GM23248 (cell line): Measurements from ENCODE around the gene EMP3. TPM values are rescaled to one million over a fixed set of nuclear protein-coding genes. Genes with fewer than 3 reads are reported as not detected.
"Not testable (repeated sequence)": the region's sequence is repeated elsewhere in the genome, so short reads cannot be mapped to it uniquely, and the experiment has no call there.

ENCODE experiments used
- DNase-seq: peaks from one replicate; pipeline ENCODE4 v3.0.0-alpha.2; 2015
- H2AFZ ChIP-seq: fragments of 200-600 bp; sonication (generic); 2 replicates; pipeline ENCODE4 v1.6.1; 2016; ENCODE audit warnings: antibody characterized with exemption
- H3F3A ChIP-seq: fragments of 200-600 bp; sonication (generic); 2 replicates; pipeline ENCODE4 v1.6.1; 2016; ENCODE audit warnings: mild to moderate bottlenecking, antibody characterized with exemption, mixed run types; ENCODE audit not compliant: insufficient read depth
- H3K27ac ChIP-seq: fragments of 200-600 bp; sonication (generic); 2 replicates; pipeline ENCODE4 v1.5.1; 2016; ENCODE audit warnings: mild to moderate bottlenecking
- H3K27me3 ChIP-seq: fragments of 200-600 bp; sonication (generic); replicated peaks from 2 replicates; pipeline ENCODE4 v1.6.1; 2016; ENCODE audit warnings: mild to moderate bottlenecking; ENCODE audit not compliant: insufficient read depth
- H3K36me3 ChIP-seq: fragments of 200-600 bp; sonication (generic); 2 replicates; pipeline ENCODE4 v1.6.1; 2016; ENCODE audit warnings: low read depth, mild to moderate bottlenecking
- H3K4me1 ChIP-seq: fragments of 200-600 bp; sonication (generic); 2 replicates; pipeline ENCODE4 v1.6.1; 2016; ENCODE audit warnings: mild to moderate bottlenecking; ENCODE audit not compliant: insufficient read depth
- H3K4me2 ChIP-seq: fragments of 200-600 bp; sonication (generic); one replicate; pipeline ENCODE4 v1.6.1; 2016; ENCODE audit warnings: mild to moderate bottlenecking; ENCODE audit not compliant: unreplicated experiment
- H3K4me3 ChIP-seq: fragments of 200-600 bp; sonication (generic); 2 replicates; pipeline ENCODE4 v1.5.1; 2016; ENCODE audit warnings: mild to moderate bottlenecking
- H3K79me2 ChIP-seq: fragments of 200-600 bp; sonication (generic); 2 replicates; pipeline ENCODE4 v1.6.1; 2016; ENCODE audit warnings: mild to moderate bottlenecking; ENCODE audit not compliant: insufficient read depth
- H3K9ac ChIP-seq: fragments of 200-600 bp; sonication (generic); 2 replicates; pipeline ENCODE4 v1.6.1; 2016; ENCODE audit warnings: mild to moderate bottlenecking
- H3K9me2 ChIP-seq: fragments of 200-600 bp; sonication (generic); 2 replicates; pipeline ENCODE4 v1.6.1; 2016; ENCODE audit warnings: mixed run types, mild to moderate bottlenecking, moderate library complexity; ENCODE audit not compliant: insufficient read depth
- H3K9me3 ChIP-seq: fragments of 200-600 bp; sonication (generic); one replicate; pipeline ENCODE4 v1.6.1; 2017; ENCODE audit warnings: low read depth
- H4K20me1 ChIP-seq: fragments of 200-600 bp; sonication (generic); 2 replicates; pipeline ENCODE4 v1.6.0; 2016; ENCODE audit not compliant: insufficient read depth
- EZH2 ChIP-seq: fragments of 200-600 bp; sonication (generic); IDR thresholded peaks from 2 replicates; pipeline ENCODE4 v1.6.1; 2018; ENCODE audit warnings: antibody characterized with exemption, mild to moderate bottlenecking; ENCODE audit not compliant: insufficient read depth, poor library complexity, severe bottlenecking
- EZH2phosphoT487 ChIP-seq: fragments of 200-600 bp; sonication (generic); IDR thresholded peaks from 2 replicates; pipeline ENCODE4 v1.6.1; 2018; ENCODE audit warnings: antibody characterized with exemption, moderate library complexity, mild to moderate bottlenecking, low read depth; ENCODE audit not compliant: insufficient read depth
- WGBS, 2 experiments: methylation state at CpG; one replicate each; pipeline ENCODE4 v1.1.6; 2015 to 2017; ENCODE audit warnings: low lambda C conversion rate in 2 of 2, low coverage in 1 of 2; ENCODE audit errors: missing lambda C conversion rate in 2 of 2; 5-methylcytosine and 5-hydroxymethylcytosine counted together
- in situ Hi-C: fragments of 300-500 bp; cut with MboI; formaldehyde crosslinking; loops from 2 replicates; pipeline ENCODE4 v1.15.0; 2020
- polyA plus RNA-seq: library from polyadenylated mRNA; unstranded; fragments of >200 nt; fragmentation: Nextera tagmentation; extraction: Ambion mirVana; gene quantifications from 2 replicates; pipeline ENCODE4 v1.2.1, GENCODE V29; 2016
- total RNA-seq: library from RNA; depleted of rRNA; stranded (reverse); fragments of >200 nt; shearing (Covaris generic); gene quantifications from 2 replicates; pipeline ENCODE4 v1.2.3, GENCODE V29; 2014

EMP3 gene
- total and polyA plus RNA-seq, 2 experiments from 2014 or later = 196 to 716 TPM

- Histone ChIP-seq H3K9me3 (no peaks in the 10 kb centered on the region), H3K79me2 (no peaks in the 10 kb centered on the region), H3K4me1 (peaks cover 13% of the 10 kb centered on the region), H3K9ac (no peak overlapping the region), H3K36me3 (no peaks in the 10 kb centered on the region), H3K27me3 (no peaks in the 10 kb centered on the region), H3K27ac (no peak overlapping the region), H3F3A (peaks cover 10% of the 10 kb centered on the region; the same call in 1 of the 2 replicates), H2AFZ (peak overlapping the region; percentile 95), H4K20me1 (no peaks in the 10 kb centered on the region), H3K4me3 (peak overlapping the region; percentile 79), H3K9me2 (no peaks in the 10 kb centered on the region), H3K4me2 (peak overlapping the region; percentile 93)
- DNase-seq = peak; percentile 70
- no peak for TF ChIP-seq EZH2phosphoT487
- TF ChIP-seq EZH2 = no peak
- WGBS, 2 experiments = 1 to 4% methylated on average over 5 to 10 of the region's 10 CpGs
- in situ Hi-C loops = no loop called here
Measured at GRCh38 chr19:48290401-48290770, 35.0 kb upstream of the EMP3 start.

GRCh38 chr19:48290771-48291488 lies 34.4 kb upstream of the EMP3 start:
- H3K4me2 ChIP-seq = peak overlapping the region; percentile 93
- in situ Hi-C loops = no loop called here
- peak overlapping the region; percentile 95 for H2AFZ ChIP-seq
- WGBS, 2 experiments = 0 to 1% methylated on average over 35 to 45 of the region's 45 CpGs
- H4K20me1 ChIP-seq = no peaks in the 10 kb centered on the region
- H3K4me3 ChIP-seq = peak overlapping the region; percentile 79
- H3K9me2 ChIP-seq = no peaks in the 10 kb centered on the region
- H3K9ac ChIP-seq = peak overlapping the region; percentile 50
- no peaks in the 10 kb centered on the region for H3K36me3 ChIP-seq
- DNase-seq = peak; percentile 85
- H3K27ac ChIP-seq = no peak overlapping the region
- no peak for TF ChIP-seq EZH2
- TF ChIP-seq EZH2phosphoT487 = no peak
- peaks cover 10% of the 10 kb centered on the region; the same call in 1 of the 2 replicates for H3F3A ChIP-seq
- H3K9me3 ChIP-seq = no peaks in the 10 kb centered on the region
- peaks cover 13% of the 10 kb centered on the region for H3K4me1 ChIP-seq
- no peaks in the 10 kb centered on the region for H3K27me3 ChIP-seq
- no peaks in the 10 kb centered on the region for H3K79me2 ChIP-seq

GRCh38 chr19:48291489-48291815 lies 33.9 kb upstream of the EMP3 start:
- peak overlapping the region; percentile 95 for H2AFZ ChIP-seq
- H3K9me3 ChIP-seq, H3K27me3 ChIP-seq, H3F3A ChIP-seq, H4K20me1 ChIP-seq, H3K9ac ChIP-seq, H3K36me3 ChIP-seq, H3K27ac ChIP-seq, H3K9me2 ChIP-seq, H3K79me2 ChIP-seq, in situ Hi-C loops, DNase-seq: not testable (repeated sequence)
- WGBS, 2 experiments = 9 to 12% methylated on average over 11 of the region's 11 CpGs
- peak overlapping the region; percentile 93 for H3K4me2 ChIP-seq
- 0 out of 2 replicates have a peak overlapping the region, but pooled peaks have one; percentile 79 for H3K4me3 ChIP-seq
- H3K4me1 ChIP-seq = peaks cover 13% of the 10 kb centered on the region

GRCh38 chr19:48292798-48293197 lies 32.6 kb upstream of the EMP3 start:
- Histone ChIP-seq H3K27ac (no peak overlapping the region), H3K36me3 (no peaks in the 10 kb centered on the region), H3K79me2 (no peaks in the 10 kb centered on the region), H4K20me1 (no peaks in the 10 kb centered on the region), H3F3A (peaks cover 10% of the 10 kb centered on the region; the same call in 1 of the 2 replicates), H3K4me1 (peaks cover 13% of the 10 kb centered on the region), H3K27me3 (no peaks in the 10 kb centered on the region), H3K9ac (no peak overlapping the region), H2AFZ (no peak overlapping the region), H3K9me2 (no peaks in the 10 kb centered on the region), H3K4me2 (peak overlapping the region; percentile 10), H3K9me3 (no peaks in the 10 kb centered on the region), H3K4me3 (no peak overlapping the region)
- peak; percentile 97 for DNase-seq
- in situ Hi-C loops = no loop called here
- WGBS, 2 experiments = 1 to 7% methylated on average over 4 of the region's 4 CpGs
- TF ChIP-seq EZH2phosphoT487 = no peak
- TF ChIP-seq EZH2 = no peak

GRCh38 chr19:48295458-48295857 lies 29.9 kb upstream of the EMP3 start:
- H3K4me2 ChIP-seq = no peak overlapping the region
- in situ Hi-C loops = no loop called here
- no peaks in the 10 kb centered on the region for H3K36me3 ChIP-seq
- 45 to 49% methylated on average over 10 of the region's 10 CpGs for WGBS, 2 experiments
- H3K27me3 ChIP-seq = no peaks in the 10 kb centered on the region
- peaks cover 13% of the 10 kb centered on the region for H3K4me1 ChIP-seq
- H3F3A ChIP-seq = peaks cover 10% of the 10 kb centered on the region; the same call in 1 of the 2 replicates
- no peak overlapping the region for H3K9ac ChIP-seq
- H3K27ac ChIP-seq = no peak overlapping the region
- H2AFZ ChIP-seq = no peak overlapping the region
- H4K20me1 ChIP-seq = no peaks in the 10 kb centered on the region
- H3K9me3 ChIP-seq = no peaks in the 10 kb centered on the region
- no peaks in the 10 kb centered on the region for H3K9me2 ChIP-seq
- H3K4me3 ChIP-seq = no peak overlapping the region
- DNase-seq = no peak
- no peaks in the 10 kb centered on the region for H3K79me2 ChIP-seq
- no peak for TF ChIP-seq EZH2phosphoT487
- TF ChIP-seq EZH2 = no peak
